OCI-LY3 (cell line): ENCODE measurements around the gene EP300.

Source experiments
- CTCF ChIP-seq: fragments of 200-600, 300-600 bp; sonication (generic); IDR thresholded peaks from 2 replicates; pipeline ENCODE4 v1.5.1; 2014; ENCODE audit warnings: antibody characterized with exemption, low read length, low read depth
- EZH2phosphoT487 ChIP-seq: fragments of 200-600 bp; shearing (Covaris generic); IDR thresholded peaks from 2 replicates; pipeline ENCODE4 v1.6.1; 2018; ENCODE audit warnings: antibody characterized with exemption, mixed run types, low read depth

- TF ChIP-seq CTCF = no peak
- no peak for TF ChIP-seq EZH2phosphoT487
Measured at GRCh38 chr22:41106122-41106968, 14.0 kb downstream of the EP300 start.
